Pancreas (tissue), 10 donors: Measurements from ENCODE around the gene PCDHGA1. TPM values are rescaled to one million over a fixed set of nuclear protein-coding genes. Genes with fewer than 3 reads are reported as not detected.

Experiments
- ATAC-seq, 4 donors: fragments of 200-7000 bp; cut with Tn5 transposase; one replicate each; pipeline versions ENCODE4 v1.8.0 to v1.9.1; 2020; ENCODE audit warnings: mild to moderate bottlenecking in 4 of 4, moderate library complexity in 4 of 4
- DNase-seq, 6 donors: peaks; one replicate each; pipeline ENCODE4 v3.0.0-alpha.2; 2020
- FAIRE-seq: peaks from 2 replicates; lab custom pipeline; 2012; peaks lifted over from hg19 to GRCh38; lab: Jason Lieb, UNC
- H3K27ac ChIP-seq, 4 donors: fragments of 200-600 bp; sonication (generic); 1 replicate in 3 of 4; 2 replicates in 1 of 4; pipeline versions ENCODE4 v1.5.0 to v1.8.0; 2020
- H3K27me3 ChIP-seq, 4 donors: fragments of 200-600 bp; one replicate each; pipeline ENCODE4 v1.8.0; 2021
- H3K36me3 ChIP-seq, 3 donors: fragments of 200-600 bp; sonication (generic) in 1 of 3; one replicate each; pipeline versions ENCODE4 v1.5.0 to v1.8.0; 2020 to 2021
- H3K4me1 ChIP-seq, 3 donors: fragments of 200-600 bp; one replicate each; pipeline ENCODE4 v1.8.0; 2021
- H3K4me3 ChIP-seq, 4 donors: fragments of 200-600 bp; sonication (generic) in 2 of 4; one replicate each; pipeline versions ENCODE4 v1.5.0 to v1.8.0; 2020 to 2021
- H3K9me3 ChIP-seq, 4 donors: fragments of 200-600 bp; one replicate each; pipeline ENCODE4 v1.8.0; 2021
- WGBS, 2 donors: extraction: QIAGEN DNeasy Blood & Tissue Kit; methylation state at CpG; one replicate each; pipeline ENCODE4 v1.1.7; 2013; 5-methylcytosine and 5-hydroxymethylcytosine counted together
- intact Hi-C, 3 donors: fragments of 100-400 bp; cut with DNase I; formaldehyde crosslinking; loops; one replicate each; pipeline versions ENCODE4 v1.11.1 to v1.14.2; 2022
- polyA plus RNA-seq, 2 donors: library from polyadenylated mRNA; stranded (reverse); fragments of 200-250 nt; gene quantifications; one replicate each; pipeline ENCODE4 v1.2.3, GENCODE V29; 2013
- total RNA-seq, 6 donors: library from RNA; stranded (reverse); fragmentation: NEBNext Ultra II Directional in 4 of 6; extraction: Animal tissue kit (Norgen Biotek cat#: 25700) in 4 of 6; gene quantifications; one replicate each; pipeline versions ENCODE4 v1.2.1 to v1.2.4, GENCODE V29; 2021 to 2023
- TF ChIP-seq, protein P1 (sequence below), 4 donors: fragments of 200-600 bp; sonication (generic) in 3 of 4; IDR thresholded peaks; one replicate each; pipeline versions ENCODE4 v1.5.0 to v1.8.0; 2021; ENCODE audit warnings: antibody characterized with exemption in 4 of 4
- donor health status: healthy with polysubstance abuse.
- donor health status: DM: no; HTN: no; CAD: no; lungs with moderate emphysema.
- donor health status: DM: no; HTN: no; CAD: no.
- donor health status: control.
- donor health status: control.
- donor health status: Bipolar disorder and iron deficiency.
- donor health status: DM: yes; HTN: yes; CAD: no.
- donor health status: DM: no; HTN: no; CAD: no.
- donor health status: DM: no; HTN: no; CAD: no.
- donor health status: DM: yes; HTN: yes; CAD: no.

Gene PCDHGA1
- total and polyA plus RNA-seq, 8 donors = 0.19 to 0.67 (median 0.32) TPM

DNA sequence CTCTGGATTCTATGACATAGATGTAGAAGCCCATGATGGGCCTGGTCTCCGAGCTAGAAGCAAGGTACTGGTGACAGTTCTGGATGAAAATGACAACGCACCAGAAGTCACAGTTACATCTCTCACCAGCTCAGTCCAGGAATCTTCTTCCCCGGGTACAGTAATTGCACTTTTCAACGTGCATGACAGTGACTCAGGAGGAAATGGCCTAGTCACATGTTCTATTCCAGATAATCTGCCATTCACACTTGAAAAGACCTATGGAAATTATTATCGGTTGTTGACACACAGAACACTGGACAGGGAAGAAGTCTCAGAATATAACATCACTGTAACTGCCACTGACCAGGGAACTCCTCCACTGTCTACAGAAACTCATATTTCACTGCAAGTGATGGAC, 25.8 kb downstream of the PCDHGA1 start:
- ATAC-seq (no peak), FAIRE-seq (no peak), DNase-seq (no peak)
- Histone ChIP-seq H3K4me3 (no peak overlapping the region), H3K27me3 (peaks cover 0 to 2% (median 0%) of the 10 kb centered on the region in 4 donors), H3K36me3 (no peaks in the 10 kb centered on the region), H3K27ac (no peak overlapping the region), H3K4me1 (no peaks in the 10 kb centered on the region), H3K9me3 (peaks cover 0 to 14% (median 3%) of the 10 kb centered on the region in 4 donors)
- WGBS, 2 donors = 67 to 68% methylated on average over 5 of the region's 5 CpGs
- intact Hi-C loops = no loop called here
- TF ChIP-seq, protein P1, sequence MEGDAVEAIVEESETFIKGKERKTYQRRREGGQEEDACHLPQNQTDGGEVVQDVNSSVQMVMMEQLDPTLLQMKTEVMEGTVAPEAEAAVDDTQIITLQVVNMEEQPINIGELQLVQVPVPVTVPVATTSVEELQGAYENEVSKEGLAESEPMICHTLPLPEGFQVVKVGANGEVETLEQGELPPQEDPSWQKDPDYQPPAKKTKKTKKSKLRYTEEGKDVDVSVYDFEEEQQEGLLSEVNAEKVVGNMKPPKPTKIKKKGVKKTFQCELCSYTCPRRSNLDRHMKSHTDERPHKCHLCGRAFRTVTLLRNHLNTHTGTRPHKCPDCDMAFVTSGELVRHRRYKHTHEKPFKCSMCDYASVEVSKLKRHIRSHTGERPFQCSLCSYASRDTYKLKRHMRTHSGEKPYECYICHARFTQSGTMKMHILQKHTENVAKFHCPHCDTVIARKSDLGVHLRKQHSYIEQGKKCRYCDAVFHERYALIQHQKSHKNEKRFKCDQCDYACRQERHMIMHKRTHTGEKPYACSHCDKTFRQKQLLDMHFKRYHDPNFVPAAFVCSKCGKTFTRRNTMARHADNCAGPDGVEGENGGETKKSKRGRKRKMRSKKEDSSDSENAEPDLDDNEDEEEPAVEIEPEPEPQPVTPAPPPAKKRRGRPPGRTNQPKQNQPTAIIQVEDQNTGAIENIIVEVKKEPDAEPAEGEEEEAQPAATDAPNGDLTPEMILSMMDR (IDR thresholded peaks at IDR 0.05) = no peak

- Histone ChIP-seq H3K27me3 (peaks cover 0 to 5% (median 0%) of the 10 kb centered on the region in 4 donors), H3K27ac (no peak overlapping the region), H3K4me1 (no peaks in the 10 kb centered on the region), H3K9me3 (peaks cover 0 to 13% (median 0%) of the 10 kb centered on the region in 4 donors), H3K4me3 (no peak overlapping the region), H3K36me3 (no peaks in the 10 kb centered on the region)
- no peak for ATAC-seq
- intact Hi-C loops = no loop called here
- WGBS, 2 donors = 39 to 47% methylated on average over 19 of the region's 19 CpGs
- DNase-seq = no peak
- TF ChIP-seq, protein P1 (IDR thresholded peaks at IDR 0.05) = no peak
- no peak for FAIRE-seq
Observed at GRCh38 chr5:141356950-141357349, 26.6 kb downstream of the PCDHGA1 start.

GRCh38 chr5:141359790-141360426, 29.6 kb downstream of the PCDHGA1 start, which contains the start of gene PCDHGB2:
Gene PCDHGB2, plus strand, starts transcription at chr5:141359994. Its CDS starts 142 bp downstream, at chr5:141360136.
- WGBS, 2 donors = 14 to 17% methylated on average over 24 of the region's 24 CpGs
- intact Hi-C loops = loop anchor here in 1 of 3 donors (10.0 kb wide), 1 partner anchor 65 kb away; the partner anchor contains the start of gene PCDHGA11
- TF ChIP-seq, protein P1 (IDR thresholded peaks at IDR 0.05) = no peak
- ATAC-seq = no peak
- Histone ChIP-seq H3K4me1 (no peaks in the 10 kb centered on the region), H3K9me3 (peaks cover 0 to 9% (median 0%) of the 10 kb centered on the region in 4 donors), H3K27me3 (peaks cover 0 to 5% (median 0%) of the 10 kb centered on the region in 4 donors), H3K4me3 (peak within 1 kb of the TSS in 1 of 4 donors; percentile 10), H3K36me3 (no peaks in the 10 kb centered on the region), H3K27ac (no peak within 1 kb of the TSS)
- no peak for DNase-seq
- FAIRE-seq = no peak

- intact Hi-C loops = loop anchor here in 1 of 3 donors (10.0 kb wide), 1 partner anchor 64 kb away; the partner anchor contains the start of gene PCDHGA11
- no peak for DNase-seq
- ATAC-seq = no peak
- no peak for FAIRE-seq
- Histone ChIP-seq H3K9me3 (peaks cover 0 to 9% (median 0%) of the 10 kb centered on the region in 4 donors), H3K27me3 (peaks cover 0 to 5% (median 0%) of the 10 kb centered on the region in 4 donors), H3K27ac (no peak overlapping the region), H3K36me3 (no peaks in the 10 kb centered on the region), H3K4me1 (no peaks in the 10 kb centered on the region), H3K4me3 (no peak overlapping the region)
- TF ChIP-seq, protein P1 (IDR thresholded peaks at IDR 0.05) = no peak
- 24 to 29% methylated on average over 15 of the region's 15 CpGs for WGBS, 2 donors
Observed at GRCh38 chr5:141360685-141361084, 30.4 kb downstream of the PCDHGA1 start.

GRCh38 chr5:141362719-141363118, 32.4 kb downstream of the PCDHGA1 start:
- Histone ChIP-seq H3K4me1 (no peaks in the 10 kb centered on the region), H3K36me3 (no peaks in the 10 kb centered on the region), H3K9me3 (peaks cover 0 to 6% (median 0%) of the 10 kb centered on the region in 4 donors), H3K27ac (no peak overlapping the region), H3K27me3 (peaks cover 0 to 5% (median 0%) of the 10 kb centered on the region in 4 donors), H3K4me3 (no peak overlapping the region)
- TF ChIP-seq, protein P1 (IDR thresholded peaks at IDR 0.05) = no peak
- FAIRE-seq (no peak), ATAC-seq (no peak), DNase-seq (no peak)
- intact Hi-C loops = loop anchor here in 1 of 3 donors (10.0 kb wide), 1 partner anchor 62 kb away; the partner anchor contains the start of gene PCDHGA11
